Heart left ventricle (tissue), 13 donors: ENCODE data around the gene FFAR3.

Experiments
- CTCF ChIP-seq, 12 donors: fragments of 200-600 bp; sonication (generic) in 4 of 12; IDR thresholded peaks; one replicate each; pipeline versions ENCODE4 v1.5.0 to v1.8.0; 2018 to 2022; ENCODE audit warnings: antibody characterized with exemption in 12 of 12, mild to moderate bottlenecking in 5 of 12
- POLR2A ChIP-seq, 2 donors: fragments of 450-650 bp; IDR thresholded peaks; one replicate each; pipeline ENCODE4 v1.6.1; 2017; ENCODE audit warnings: antibody characterized with exemption in 2 of 2, mild to moderate bottlenecking in 2 of 2, moderate library complexity in 2 of 2
- donor health status: ischemic (EF 13 %, LVEDD 7.1; RV severe dilation, severe dysfunction).
- donor health status: DM: no; HTN: yes; CAD: no.
- donor health status: DM: no; HTN: no; CAD: no.
- donor health status: ischemic (EF 25% LVEDD 6.9; RV normal size, moderate dysfunction).
- donor health status: ischemic (EF 25% LVEDD 5.7; RV mildly dilated, moderate dysfunction).
- donor health status: ischemic (EF 35%, LVEDD 5.7; RV mildly dilated, moderate dysfunction).
- donor health status: nonischemic (EF 11% LVEDD 7.7; RV severe dilation, severe dysfunction).
- donor health status: DM: yes; HTN: yes; CAD: no.
- donor health status: PGD.
- donor health status: ischemic (EF 29% LVEDD 5.4; RV normal size, mild dysfunction).
- donor health status: nonischemic (EF 23%, LVEDD 6.1; RV moderate dilation, normal function).

- TF ChIP-seq POLR2A (IDR thresholded peaks at IDR 0.05) = no peak
- TF ChIP-seq CTCF (IDR thresholded peaks at IDR 0.05) = no peak
These were observed 6.7 kb upstream of the FFAR3 start for GRCh38 chr19:35351411-35352176.
